RCC 7860 (cell line): ENCODE data around the gene DYSF.

Source experiments
- DNase-seq: peaks from one replicate; pipeline ENCODE4 v3.0.0-alpha.2; 2015; ENCODE audit warnings: low spot score
- FAIRE-seq: peaks from 2 replicates; lab custom pipeline; 2012; peaks lifted over from hg19 to GRCh38; lab: Jason Lieb, UNC

The DYSF gene

GRCh38 chr2:71684226-71685072 is 231.1 kb downstream of the DYSF start:
- FAIRE-seq (no peak), DNase-seq (no peak)

GRCh38 chr2:71685073-71685848 is 231.9 kb downstream of the DYSF start:
- DNase-seq, result no peak
- no peak for FAIRE-seq

GRCh38 chr2:71685941-71686611 is 232.7 kb downstream of the DYSF start:
- DNase-seq (no peak), FAIRE-seq (no peak)

- DNase-seq, result no peak
- FAIRE-seq, result no peak
Measured at GRCh38 chr2:71686781-71687180, 233.4 kb downstream of the DYSF start.

GRCh38 chr2:71687412-71687811 is 234.1 kb downstream of the DYSF start:
- FAIRE-seq, result no peak

GRCh38 chr2:71688530-71688929 is 235.2 kb downstream of the DYSF start:
- DNase-seq (no peak), FAIRE-seq (no peak)

More at GRCh38 chr2:71687412-71687811, 234.1 kb downstream of the DYSF start:
- no peak for DNase-seq

DNA sequence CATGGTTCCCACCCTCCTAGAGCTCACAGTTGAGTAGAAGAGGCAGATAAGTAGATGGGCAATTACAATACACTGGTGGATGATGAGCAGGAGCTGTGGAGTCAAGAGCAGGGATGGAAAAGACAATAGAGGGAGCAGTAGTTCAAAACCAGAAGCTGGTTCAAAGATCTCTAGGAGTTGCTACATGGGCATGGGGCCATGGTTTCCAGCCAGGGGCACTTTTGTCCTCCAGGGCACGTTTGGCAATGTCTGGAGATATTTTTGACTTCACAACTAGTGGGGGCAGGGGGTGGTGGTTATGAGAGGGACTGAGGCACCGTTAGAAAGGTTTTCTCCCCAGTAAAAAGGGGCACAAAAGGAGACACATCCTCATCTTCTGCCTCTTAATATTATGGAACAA is 236.0 kb downstream of the DYSF start:
- FAIRE-seq, result no peak
- DNase-seq, result no peak

DNA sequence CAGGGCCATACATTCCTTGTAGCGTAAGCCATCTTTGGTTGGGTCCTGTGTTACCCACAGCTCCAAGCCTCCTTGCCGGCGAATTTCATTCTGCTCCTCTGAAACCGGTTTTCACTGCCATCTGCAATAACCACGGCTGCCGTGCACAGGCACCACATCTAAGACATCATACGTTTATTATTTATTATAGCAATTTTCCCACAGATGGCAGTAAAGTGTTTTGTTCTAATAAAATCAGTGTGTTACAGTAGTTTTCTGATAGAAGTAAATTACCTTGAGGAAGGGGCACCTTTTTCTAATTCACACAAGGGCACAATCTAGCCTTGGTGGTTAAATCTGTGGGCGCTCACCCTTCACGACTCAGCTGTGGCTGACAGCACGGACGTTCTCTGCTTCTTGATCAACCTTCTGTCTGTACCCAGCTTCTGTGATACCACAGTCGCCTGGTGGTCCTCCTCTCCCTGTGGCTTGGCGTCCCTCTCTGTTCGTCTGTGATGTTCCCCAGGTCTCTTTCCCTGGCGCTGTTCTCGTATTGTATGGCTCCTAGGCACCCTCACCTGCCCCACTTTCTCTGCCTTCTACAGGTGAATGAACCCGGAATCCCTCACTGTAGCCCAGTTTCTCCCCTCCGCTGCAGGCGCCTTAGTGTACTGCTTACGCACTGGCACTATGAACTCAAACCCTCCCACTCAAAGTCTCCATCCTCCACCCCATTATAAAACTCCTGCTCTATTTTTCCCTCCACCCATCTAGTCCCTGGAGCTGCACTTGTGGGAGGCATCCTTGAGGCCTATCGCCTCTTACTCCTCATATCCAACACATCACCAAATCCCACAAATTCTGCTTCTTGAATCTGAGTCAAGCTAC is 236.8 kb downstream of the DYSF start:
- FAIRE-seq (no peak), DNase-seq (no peak)

DNA sequence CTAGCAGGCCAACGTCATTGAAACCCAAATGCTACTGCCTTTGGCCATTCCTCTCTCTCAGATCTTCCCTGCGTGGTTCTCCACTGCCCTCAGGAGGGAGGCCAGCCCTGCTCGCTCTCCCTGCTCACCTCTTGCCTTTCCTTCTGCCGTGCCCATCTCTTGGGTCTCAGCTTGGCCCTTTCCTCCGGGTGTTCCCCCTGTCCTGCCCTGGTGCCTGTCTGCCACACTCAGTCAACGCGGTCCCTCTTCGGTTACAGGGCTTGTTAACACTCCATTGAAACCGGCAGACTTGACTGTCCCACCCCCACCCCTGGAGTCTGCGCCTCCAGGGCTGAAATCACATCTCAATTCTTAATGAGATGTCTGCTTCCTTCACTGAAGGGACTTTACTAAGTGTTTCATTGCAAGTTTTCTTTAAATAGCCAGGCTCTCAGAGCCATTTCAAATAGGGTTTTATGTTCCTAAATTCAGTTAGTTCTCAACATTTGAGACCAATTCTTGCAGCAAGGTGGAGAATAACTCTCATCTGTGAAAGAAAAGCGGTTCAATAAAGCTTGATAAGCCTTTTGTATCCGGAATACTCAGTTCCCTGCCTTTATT is 237.6 kb downstream of the DYSF start:
- no peak for FAIRE-seq
- DNase-seq, result no peak

DNA sequence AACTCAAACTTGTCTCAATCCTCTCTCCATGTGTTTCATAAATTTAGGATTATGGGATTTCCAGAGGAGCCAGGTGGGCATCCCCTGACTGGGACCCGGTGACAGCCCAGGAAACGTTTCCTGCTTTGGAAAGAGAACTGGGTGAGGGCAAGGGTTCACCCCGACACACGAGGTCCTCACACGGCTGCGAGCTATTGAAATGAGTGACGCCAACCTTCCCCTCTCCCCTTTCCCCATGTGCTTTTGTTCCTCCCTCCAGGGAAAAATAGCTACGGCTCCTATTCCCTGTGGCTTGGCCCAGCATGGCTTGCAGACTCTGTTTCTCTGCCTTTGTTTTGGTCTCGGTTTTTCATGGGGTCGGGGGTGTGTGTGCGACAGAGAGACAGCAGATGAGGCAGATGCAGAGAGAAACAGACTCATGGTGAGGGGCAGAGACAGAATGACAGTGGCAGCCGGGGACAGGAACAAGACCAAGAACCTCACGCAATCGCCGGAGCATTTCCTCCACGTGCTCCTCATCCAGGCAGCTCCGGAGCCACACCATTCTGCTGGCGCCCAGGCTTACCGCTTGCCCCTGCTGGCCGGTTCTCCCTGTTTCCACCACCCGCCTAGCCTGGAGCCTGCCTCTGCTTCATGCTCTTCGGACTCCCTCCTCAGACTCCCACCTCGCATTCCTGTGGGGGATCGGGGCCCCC is 238.5 kb downstream of the DYSF start:
- FAIRE-seq, result no peak
- no peak for DNase-seq

- no peak for DNase-seq
- FAIRE-seq, result no peak
Measured at GRCh38 chr2:71692621-71693277, 239.4 kb downstream of the DYSF start.

DNA sequence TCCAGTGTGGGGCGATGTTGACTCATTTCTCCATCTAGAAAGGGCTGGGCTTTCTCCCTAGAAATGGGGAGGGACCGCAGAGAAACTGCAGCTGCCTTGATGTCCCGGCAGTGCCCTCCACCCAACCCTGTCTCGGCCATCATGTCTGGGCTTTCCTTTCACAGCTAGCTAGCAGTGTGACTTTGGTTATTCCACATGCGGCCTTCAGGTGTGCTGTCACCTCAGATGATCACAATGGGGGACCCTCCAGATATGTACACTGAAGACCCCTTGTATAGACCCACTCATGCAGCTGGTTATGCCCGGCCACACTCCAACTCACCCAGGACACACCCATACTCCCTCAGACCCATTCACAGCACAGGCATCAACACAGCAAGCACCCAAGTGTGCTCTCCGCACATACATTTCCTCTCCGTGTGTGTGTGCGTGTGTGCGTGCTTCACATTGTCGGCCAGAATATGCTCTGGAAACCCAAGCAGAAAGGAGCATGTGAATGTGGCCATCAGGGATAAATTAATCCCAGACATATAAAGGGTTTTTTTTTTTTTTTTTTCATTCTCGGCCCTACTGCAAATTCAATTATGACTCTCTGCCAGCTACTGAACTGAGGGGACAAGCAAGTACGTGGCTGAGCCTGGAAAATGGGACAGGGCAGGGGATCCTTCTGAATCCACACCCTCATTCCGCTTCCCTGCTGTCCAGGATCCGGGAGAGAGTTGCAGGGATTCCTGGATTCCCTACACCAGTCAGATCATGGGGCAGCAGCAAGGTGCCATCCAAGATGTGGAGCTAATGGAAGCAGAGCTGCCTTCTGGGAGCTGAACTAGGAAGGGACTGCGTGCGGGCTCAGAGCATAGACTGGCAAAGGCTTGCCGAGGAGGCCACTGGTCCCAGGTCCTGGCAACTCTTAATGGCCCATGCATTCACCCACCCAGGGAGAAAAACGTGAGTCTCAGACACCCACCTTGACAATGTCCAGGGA is 240.2 kb downstream of the DYSF start:
- no peak for DNase-seq
- no peak for FAIRE-seq

GRCh38 chr2:71694501-71695234 is 241.3 kb downstream of the DYSF start:
- FAIRE-seq (no peak), DNase-seq (no peak)

- no peak for FAIRE-seq
- DNase-seq, result no peak
Measured at GRCh38 chr2:71695235-71696120, 242.1 kb downstream of the DYSF start.

DNA sequence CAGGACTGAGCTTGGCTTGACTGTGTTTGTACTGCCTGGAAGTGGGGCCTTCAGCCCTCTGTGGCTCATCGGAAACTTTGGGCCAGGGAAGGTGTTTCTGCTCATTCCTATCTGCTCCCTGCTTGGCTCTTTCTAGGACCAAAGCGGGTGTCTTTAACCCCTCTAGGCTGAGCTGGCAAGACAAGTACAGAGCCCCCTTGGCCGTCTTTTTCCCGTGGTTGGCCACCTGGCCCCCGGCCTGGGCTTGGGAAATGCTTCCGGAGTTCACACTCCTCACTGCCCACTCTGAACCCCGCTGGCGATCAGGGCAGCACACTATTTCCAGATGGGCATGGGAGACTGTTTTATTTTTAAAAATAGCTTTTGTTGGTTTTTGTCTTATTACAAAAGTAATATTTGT is 243.0 kb downstream of the DYSF start:
- DNase-seq, result no peak
- no peak for FAIRE-seq
